Liver (tissue), 9 donors: Measurements from ENCODE around the gene ANKRD31. TPM values are rescaled to one million over a fixed set of nuclear protein-coding genes. Genes with fewer than 3 reads are reported as not detected.

Source experiments
- DNase-seq: peaks from one replicate; pipeline ENCODE4 v3.0.0-alpha.2; 2017; ENCODE audit warnings: low spot score
- H3K27ac ChIP-seq, 2 donors: one replicate each; pipeline ENCODE4 v1.7.0; 2013; ENCODE audit warnings: inconsistent platforms in 2 of 2, low read length in 2 of 2, control low read depth in 1 of 2, low read depth in 1 of 2, mild to moderate bottlenecking in 1 of 2
- H3K27me3 ChIP-seq, 4 donors: one replicate each; pipeline versions ENCODE4 v1.6.1 to v1.7.0; 2013; ENCODE audit warnings: low read length in 3 of 4, inconsistent platforms in 1 of 4, mild to moderate bottlenecking in 1 of 4, moderate library complexity in 1 of 4; ENCODE audit not compliant: control insufficient read depth in 4 of 4, insufficient read depth in 4 of 4
- H3K36me3 ChIP-seq, 4 donors: one replicate each; pipeline versions ENCODE4 v1.6.1 to v1.7.0; 2013; ENCODE audit warnings: low read length in 3 of 4, mild to moderate bottlenecking in 3 of 4, low read depth in 1 of 4, moderate library complexity in 1 of 4; ENCODE audit not compliant: control insufficient read depth in 4 of 4, insufficient read depth in 3 of 4
- H3K4me1 ChIP-seq, 4 donors: one replicate each; pipeline versions ENCODE4 v1.6.1 to v1.7.0; 2013; ENCODE audit warnings: low read length in 3 of 4, mild to moderate bottlenecking in 3 of 4, moderate library complexity in 1 of 4; ENCODE audit not compliant: control insufficient read depth in 4 of 4, insufficient read depth in 4 of 4
- H3K4me3 ChIP-seq, 3 donors: one replicate each; pipeline versions ENCODE4 v1.6.1 to v1.7.0; 2013; ENCODE audit warnings: low read length in 3 of 3, control low read depth in 1 of 3, low read depth in 1 of 3, mild to moderate bottlenecking in 1 of 3
- H3K9ac ChIP-seq, 2 donors: one replicate each; pipeline ENCODE4 v1.7.0; 2013; ENCODE audit warnings: low read length in 2 of 2, mild to moderate bottlenecking in 2 of 2, moderate library complexity in 2 of 2, control low read depth in 1 of 2, low read depth in 1 of 2
- H3K9me3 ChIP-seq, 4 donors: one replicate each; pipeline versions ENCODE4 v1.6.1 to v1.7.0; 2013; ENCODE audit warnings: low read length in 3 of 4; ENCODE audit not compliant: control insufficient read depth in 4 of 4
- EGR1 ChIP-seq, 2 donors: IDR thresholded peaks; 2 replicates each; pipeline ENCODE4 v1.6.1; 2016 to 2018; ENCODE audit warnings: antibody characterized with exemption in 2 of 2, low read depth in 2 of 2
- FOXA2 ChIP-seq: IDR thresholded peaks from 2 replicates; pipeline ENCODE4 v1.6.1; 2016; ENCODE audit warnings: antibody characterized with exemption
- GABPA ChIP-seq, 2 donors: IDR thresholded peaks in 1 of 2; conservative IDR thresholded peaks in 1 of 2; 2 replicates each; pipeline ENCODE4 v1.6.1; 2016; ENCODE audit warnings: antibody characterized with exemption in 2 of 2, mild to moderate bottlenecking in 1 of 2, moderate library complexity in 1 of 2
- HNF4A ChIP-seq, 2 donors: conservative IDR thresholded peaks; 2 replicates each; pipeline ENCODE4 v1.6.1; 2016; ENCODE audit warnings: antibody characterized with exemption in 2 of 2, mild to moderate bottlenecking in 2 of 2
- HNF4G ChIP-seq: IDR thresholded peaks from 2 replicates; pipeline ENCODE4 v1.6.1; 2016; ENCODE audit warnings: antibody characterized with exemption
- JUND ChIP-seq, 2 donors: IDR thresholded peaks; 2 replicates each; pipeline ENCODE4 v1.6.1; 2016; ENCODE audit warnings: antibody characterized with exemption in 2 of 2
- NR2F2 ChIP-seq: IDR thresholded peaks from 2 replicates; pipeline ENCODE4 v1.6.1; 2016; ENCODE audit warnings: antibody characterized with exemption
- RAD21 ChIP-seq, 2 donors: IDR thresholded peaks; 2 replicates each; pipeline ENCODE4 v1.6.1; 2016; ENCODE audit warnings: antibody characterized with exemption in 2 of 2, mild to moderate bottlenecking in 2 of 2
- REST ChIP-seq: IDR thresholded peaks from 2 replicates; pipeline ENCODE4 v1.6.1; 2016; ENCODE audit warnings: antibody characterized with exemption, mild to moderate bottlenecking
- RXRA ChIP-seq, 2 donors: IDR thresholded peaks; 2 replicates each; pipeline ENCODE4 v1.6.1; 2017 to 2018; ENCODE audit warnings: antibody characterized with exemption in 2 of 2, mild to moderate bottlenecking in 1 of 2
- SP1 ChIP-seq: IDR thresholded peaks from 2 replicates; pipeline ENCODE4 v1.6.1; 2018; ENCODE audit warnings: antibody characterized with exemption, mild to moderate bottlenecking
- TAF1 ChIP-seq: conservative IDR thresholded peaks from 2 replicates; pipeline ENCODE4 v1.6.1; 2016; ENCODE audit warnings: antibody characterized with exemption, mild to moderate bottlenecking
- YY1 ChIP-seq: IDR thresholded peaks from 2 replicates; pipeline ENCODE4 v1.6.1; 2016; ENCODE audit warnings: antibody characterized with exemption, mild to moderate bottlenecking
- ZBTB33 ChIP-seq: IDR thresholded peaks from 2 replicates; pipeline ENCODE4 v1.6.1; 2016; ENCODE audit warnings: antibody characterized with exemption
- WGBS: extraction: QIAGEN DNeasy Blood & Tissue Kit; methylation state at CpG from one replicate; pipeline ENCODE4 v1.1.7; 2013; 5-methylcytosine and 5-hydroxymethylcytosine counted together
- polyA plus RNA-seq, 2 donors: library from polyadenylated mRNA; stranded (reverse) in 1 of 2; unstranded in 1 of 2; fragments of 200-250 nt in 1 of 2; fragments of >200 nt in 1 of 2; fragmentation: Nextera tagmentation in 1 of 2; extraction: Ambion mirVana in 1 of 2; gene quantifications; one replicate each; pipeline versions ENCODE4 v1.2.1 to v1.2.3, GENCODE V29; 2013 to 2015
- total RNA-seq, 2 donors: library from RNA; depleted of rRNA; stranded (reverse); fragments of >200 nt; gene quantifications; one replicate each; pipeline ENCODE4 v1.2.3, GENCODE V29; 2014
- TF ChIP-seq, protein P1 (sequence below): IDR thresholded peaks from 2 replicates; pipeline ENCODE4 v1.6.1; 2016; ENCODE audit warnings: antibody characterized with exemption
- TF ChIP-seq, protein P2 (sequence below): IDR thresholded peaks from 2 replicates; pipeline ENCODE4 v1.6.1; 2016; ENCODE audit warnings: antibody characterized with exemption
- TF ChIP-seq, protein P3 (sequence below): fragments of 150-350 bp; IDR thresholded peaks from 2 replicates; pipeline ENCODE4 v1.5.1; 2017; ENCODE audit warnings: improper control_type of control experiment, low read depth, low read length; ENCODE audit not compliant: missing input control
- donor health status: healthy.
- donor health status: healthy.
- donor health status: healthy.
- donor health status: healthy.
- donor health status: healthy.

The ANKRD31 gene
- total and polyA plus RNA-seq, 4 donors = 0.03 to 0.08 (median 0.04) TPM

DNA sequence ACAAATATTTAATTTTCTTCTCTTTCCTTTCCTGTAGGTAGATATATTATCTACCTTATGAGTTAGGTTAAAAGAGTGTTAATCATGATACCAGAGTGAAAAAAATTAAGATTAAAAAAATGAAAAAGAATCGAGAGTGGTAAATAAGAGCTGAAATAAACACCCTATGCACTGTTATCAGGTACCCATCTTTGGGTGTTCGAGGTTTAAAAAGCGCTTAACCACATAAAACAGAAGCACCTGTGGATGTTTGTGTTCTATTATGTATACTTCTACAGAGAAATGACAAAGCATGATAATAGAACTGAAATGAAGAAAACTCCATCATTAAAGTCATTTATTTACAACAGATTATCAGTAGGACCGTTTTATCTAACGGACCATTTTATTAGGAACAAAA lies 158.7 kb downstream of the ANKRD31 start:
- WGBS = 89% methylated on average over 5 of the region's 5 CpGs

DNA sequence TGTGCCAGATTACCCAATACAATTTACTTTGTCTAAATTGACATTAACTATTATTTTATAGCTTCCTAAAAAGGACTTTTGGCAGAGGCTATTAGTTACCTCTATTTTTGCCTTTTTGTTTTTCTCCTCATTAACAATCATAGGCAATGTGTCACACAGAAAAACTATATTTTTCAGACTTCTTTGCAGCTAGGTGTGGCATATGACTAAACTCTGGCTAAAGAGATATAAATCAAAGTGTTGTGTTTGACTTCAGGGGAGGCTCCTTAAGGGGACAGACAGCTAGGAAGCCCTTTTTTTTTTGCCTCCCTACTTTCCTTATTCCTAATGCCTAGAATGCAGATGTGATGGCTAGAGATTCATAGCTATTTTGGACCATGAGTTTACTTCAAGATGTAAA lies 164.6 kb downstream of the ANKRD31 start:
- DNase-seq = no peak
- Histone ChIP-seq H3K27ac (no peak overlapping the region), H3K4me1 (no peaks in the 10 kb centered on the region), H3K9me3 (no peaks in the 10 kb centered on the region), H3K9ac (no peak overlapping the region), H3K4me3 (no peak overlapping the region), H3K27me3 (no peaks in the 10 kb centered on the region), H3K36me3 (no peaks in the 10 kb centered on the region)
- TF ChIP-seq YY1 (no peak), ZBTB33 (no peak), GABPA (IDR thresholded peaks at IDR 0.05 in 1 of 2, conservative IDR thresholded peaks at IDR 0.05 in 1 of 2) (no peak), RAD21 (IDR thresholded peaks at IDR 0.05) (no peak), SP1 (no peak), HNF4A (conservative IDR thresholded peaks at IDR 0.05) (no peak), TAF1 (no peak), NR2F2 (no peak), HNF4G (no peak), FOXA2 (no peak), REST (no peak), RXRA (IDR thresholded peaks at IDR 0.05) (no peak), EGR1 (IDR thresholded peaks at IDR 0.05; ENCODE audit: low read depth in 2 of 2) (no peak)
- TF ChIP-seq, protein P1, sequence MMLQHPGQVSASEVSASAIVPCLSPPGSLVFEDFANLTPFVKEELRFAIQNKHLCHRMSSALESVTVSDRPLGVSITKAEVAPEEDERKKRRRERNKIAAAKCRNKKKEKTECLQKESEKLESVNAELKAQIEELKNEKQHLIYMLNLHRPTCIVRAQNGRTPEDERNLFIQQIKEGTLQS = no peak
- TF ChIP-seq, protein P2, sequence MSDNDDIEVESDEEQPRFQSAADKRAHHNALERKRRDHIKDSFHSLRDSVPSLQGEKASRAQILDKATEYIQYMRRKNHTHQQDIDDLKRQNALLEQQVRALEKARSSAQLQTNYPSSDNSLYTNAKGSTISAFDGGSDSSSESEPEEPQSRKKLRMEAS = no peak
- TF ChIP-seq, protein P3, sequence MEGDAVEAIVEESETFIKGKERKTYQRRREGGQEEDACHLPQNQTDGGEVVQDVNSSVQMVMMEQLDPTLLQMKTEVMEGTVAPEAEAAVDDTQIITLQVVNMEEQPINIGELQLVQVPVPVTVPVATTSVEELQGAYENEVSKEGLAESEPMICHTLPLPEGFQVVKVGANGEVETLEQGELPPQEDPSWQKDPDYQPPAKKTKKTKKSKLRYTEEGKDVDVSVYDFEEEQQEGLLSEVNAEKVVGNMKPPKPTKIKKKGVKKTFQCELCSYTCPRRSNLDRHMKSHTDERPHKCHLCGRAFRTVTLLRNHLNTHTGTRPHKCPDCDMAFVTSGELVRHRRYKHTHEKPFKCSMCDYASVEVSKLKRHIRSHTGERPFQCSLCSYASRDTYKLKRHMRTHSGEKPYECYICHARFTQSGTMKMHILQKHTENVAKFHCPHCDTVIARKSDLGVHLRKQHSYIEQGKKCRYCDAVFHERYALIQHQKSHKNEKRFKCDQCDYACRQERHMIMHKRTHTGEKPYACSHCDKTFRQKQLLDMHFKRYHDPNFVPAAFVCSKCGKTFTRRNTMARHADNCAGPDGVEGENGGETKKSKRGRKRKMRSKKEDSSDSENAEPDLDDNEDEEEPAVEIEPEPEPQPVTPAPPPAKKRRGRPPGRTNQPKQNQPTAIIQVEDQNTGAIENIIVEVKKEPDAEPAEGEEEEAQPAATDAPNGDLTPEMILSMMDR = no peak

More for the DNA sequence above, 158.7 kb downstream of the ANKRD31 start:
- H3K27me3 ChIP-seq = no peaks in the 10 kb centered on the region
- no peaks in the 10 kb centered on the region for H3K36me3 ChIP-seq
- peaks cover 0 to 2% (median 0%) of the 10 kb centered on the region in 4 donors for H3K9me3 ChIP-seq
- no peak overlapping the region for H3K4me3 ChIP-seq
- TF ChIP-seq HNF4G = no peak
- no peak for TF ChIP-seq REST
- no peak for TF ChIP-seq GABPA (IDR thresholded peaks at IDR 0.05 in 1 of 2, conservative IDR thresholded peaks at IDR 0.05 in 1 of 2)
- TF ChIP-seq FOXA2 = no peak
- no peak for TF ChIP-seq NR2F2
- TF ChIP-seq SP1 = no peak
- TF ChIP-seq JUND (IDR thresholded peaks at IDR 0.05) = no peak
- H3K27ac ChIP-seq = no peak overlapping the region
- no peak for DNase-seq
- H3K4me1 ChIP-seq = no peaks in the 10 kb centered on the region
- no peak overlapping the region for H3K9ac ChIP-seq
